ENCODE measurements around the gene TIPARP. TPM values are rescaled to one million over a fixed set of nuclear protein-coding genes. Genes with fewer than 3 reads are reported as not detected.

The TIPARP gene
- total and polyA plus RNA-seq, 2 of the 13 experiments (the other 11 are each of a cell fraction or from before 2014, with no cell fraction given) = 7.3 to 19.7 TPM

- TF ChIP-seq ZFP91 (CRISPR knock-in tag; IDR thresholded peaks at IDR 0.05; ENCODE audit: borderline replicate concordance) (0 out of 2 replicates have a peak, but pooled peaks have one; percentile 41), RFXAP (CRISPR knock-in tag; IDR thresholded peaks at IDR 0.05; ENCODE audit: borderline replicate concordance) (peak; percentile 57; the same call in 1 of the 2 replicates), TIGD3 (CRISPR knock-in tag; IDR thresholded peaks at IDR 0.05; ENCODE audit: borderline replicate concordance) (no peak), ZNF891 (CRISPR knock-in tag; IDR thresholded peaks at IDR 0.05) (no peak), EEA1 (CRISPR knock-in tag; IDR thresholded peaks at IDR 0.05; ENCODE audit: borderline replicate concordance) (no peak), HNRNPUL1 (IDR thresholded peaks at IDR 0.05; ENCODE audit: low read depth, low read length) (no peak), ZNF883 (CRISPR knock-in tag; IDR thresholded peaks at IDR 0.05; ENCODE audit: not compliant biosample characterization) (no peak), E2F5 (CRISPR knock-in tag; conservative IDR thresholded peaks at IDR 0.05) (no peak), ZNF430 (CRISPR knock-in tag; IDR thresholded peaks at IDR 0.05) (no peak; the same call in none of the 2 replicates), JUNB (CRISPR knock-in tag; IDR thresholded peaks at IDR 0.05; ENCODE audit: borderline replicate concordance) (no peak), ZNF225 (CRISPR knock-in tag; IDR thresholded peaks at IDR 0.05) (no peak), ZBTB40 (IDR thresholded peaks at IDR 0.05) (no peak), ZBTB40 (CRISPR knock-in tag; IDR thresholded peaks at IDR 0.05) (no peak; the same call in 1 of the 2 replicates), TRIM24 (CRISPR knock-in tag; IDR thresholded peaks at IDR 0.05) (no peak), KAT2B (IDR thresholded peaks at IDR 0.05; ENCODE audit: borderline replicate concordance, low read depth, low read length) (no peak)
Measured at GRCh38 chr3:156728267-156728985, 54.0 kb downstream of the TIPARP start (continued).
